HepG2 (cell line): ENCODE measurements around the gene KAT2A.

Experiments used
- BRCA1 ChIP-seq: sonication (generic); formaldehyde crosslinking; IDR thresholded peaks from 2 replicates; pipeline ENCODE4 v1.4.0; 2020; ENCODE audit warnings: missing genetic modification reagents
- ETS1 ChIP-seq: sonication (generic); formaldehyde crosslinking; IDR thresholded peaks from 2 replicates; pipeline ENCODE4 v1.4.0; 2020; ENCODE audit warnings: missing genetic modification reagents
- MAFG ChIP-seq: sonication (generic); formaldehyde crosslinking; IDR thresholded peaks from 2 replicates; pipeline ENCODE4 v1.5.1; 2020; ENCODE audit warnings: mild to moderate bottlenecking, missing genetic modification reagents
- MAFK ChIP-seq, 2 experiments: IDR thresholded peaks in 1 of 2; conservative IDR thresholded peaks in 1 of 2; 2 replicates each; pipeline ENCODE4 v1.6.1; 2011; ENCODE audit warnings: improper control_type of control experiment in 2 of 2, low read length in 2 of 2
- MATR3 ChIP-seq: sonication (generic); formaldehyde crosslinking; IDR thresholded peaks from 2 replicates; pipeline ENCODE4 v1.4.0; 2020; ENCODE audit warnings: missing genetic modification reagents
- SCMH1 ChIP-seq: sonication (generic); formaldehyde crosslinking; IDR thresholded peaks from 2 replicates; pipeline ENCODE4 v1.9.0; 2021; ENCODE audit warnings: missing genetic modification reagents, mild to moderate bottlenecking, borderline replicate concordance
- ZKSCAN8 ChIP-seq: IDR thresholded peaks from 2 replicates; pipeline ENCODE4 v1.6.1; 2016; ENCODE audit warnings: borderline replicate concordance, missing genetic modification reagents, missing compliant biosample characterization
- ZNF563 ChIP-seq: sonication (generic); formaldehyde crosslinking; IDR thresholded peaks from 2 replicates; pipeline ENCODE4 v1.8.0; 2022; ENCODE audit warnings: mild to moderate bottlenecking, moderate library complexity, missing genetic modification reagents
- ZNF576 ChIP-seq: sonication (generic); formaldehyde crosslinking; IDR thresholded peaks from 2 replicates; pipeline ENCODE4 v1.4.0; 2020; ENCODE audit warnings: mild to moderate bottlenecking, missing genetic modification reagents
- TF ChIP-seq, protein P1 (sequence below): IDR thresholded peaks from 2 replicates; pipeline ENCODE4 v1.6.1; 2012; ENCODE audit warnings: inconsistent platforms

- TF ChIP-seq SCMH1 (CRISPR knock-in tag) (no peak), ZNF563 (CRISPR knock-in tag) (no peak), ZNF576 (no peak), ZKSCAN8 (CRISPR knock-in tag) (no peak), MAFG (CRISPR knock-in tag) (no peak), MAFK (conservative IDR thresholded peaks at IDR 0.05 in 1 of 2, IDR thresholded peaks at IDR 0.05 in 1 of 2; ENCODE audit: low read length in 2 of 2) (no peak), MATR3 (CRISPR knock-in tag) (no peak), BRCA1 (CRISPR knock-in tag) (no peak), ETS1 (CRISPR knock-in tag) (no peak)
- TF ChIP-seq, protein P1, sequence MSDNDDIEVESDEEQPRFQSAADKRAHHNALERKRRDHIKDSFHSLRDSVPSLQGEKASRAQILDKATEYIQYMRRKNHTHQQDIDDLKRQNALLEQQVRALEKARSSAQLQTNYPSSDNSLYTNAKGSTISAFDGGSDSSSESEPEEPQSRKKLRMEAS, result peak; percentile 95
Observed at GRCh38 chr17:42120770-42121769, at the start of gene KAT2A.
